ENCODE measurements around the gene PLA2G2F. TPM values are rescaled to one million over a fixed set of nuclear protein-coding genes. Genes with fewer than 3 reads are reported as not detected.

PLA2G2F gene
- total and polyA plus RNA-seq, 9 of the 15 experiments (the other 6 are each of a cell fraction or from before 2014, with no cell fraction given) = not detected

- no peak for TF ChIP-seq RBM25 (IDR thresholded peaks at IDR 0.05; ENCODE audit: low read depth, low read length, severe bottlenecking)
- TF ChIP-seq CHD2 (IDR thresholded peaks at IDR 0.05; ENCODE audit: low read depth, low read length) = no peak
- no peak for TF ChIP-seq FUS (optimal IDR thresholded peaks at IDR 0.05; ENCODE audit: low read depth, low read length)
- no peak for TF ChIP-seq RBM17 (IDR thresholded peaks at IDR 0.05; ENCODE audit: borderline replicate concordance, low read depth, low read length)
- TF ChIP-seq ZNF143 (CRISPR knock-in tag; IDR thresholded peaks at IDR 0.05) = 0 out of 2 replicates have a peak, but pooled peaks have one; percentile 17
- no peak for TF ChIP-seq ZNF134 (CRISPR knock-in tag; conservative IDR thresholded peaks at IDR 0.05)
- TF ChIP-seq HLTF (IDR thresholded peaks at IDR 0.05) = 0 out of 2 replicates have a peak, but pooled peaks have one; percentile 67
- TF ChIP-seq ZNF316 (IDR thresholded peaks at IDR 0.05) = peak; percentile 40; the same call in 1 of the 2 replicates
- no peak for TF ChIP-seq L3MBTL2 (IDR thresholded peaks at IDR 0.05)
- TF ChIP-seq KDM1A (IDR thresholded peaks at IDR 0.05) = no peak
- no peak for TF ChIP-seq HMGXB4 (CRISPR knock-in tag; IDR thresholded peaks at IDR 0.05)
- TF ChIP-seq FOXP1 (CRISPR knock-in tag; IDR thresholded peaks at IDR 0.05) = no peak
- no peak for TF ChIP-seq ZNF780A (CRISPR knock-in tag; IDR thresholded peaks at IDR 0.05)
- TF ChIP-seq USF1 (CRISPR knock-in tag; IDR thresholded peaks at IDR 0.05) = no peak
- no peak for TF ChIP-seq ZNF318 (IDR thresholded peaks at IDR 0.05; ENCODE audit: borderline replicate concordance in 1 of 2, low read depth in 1 of 2)
- no peak for TF ChIP-seq HDAC3 (IDR thresholded peaks at IDR 0.05; ENCODE audit: borderline replicate concordance, partially characterized antibody)
- TF ChIP-seq ZNF830 (CRISPR knock-in tag; IDR thresholded peaks at IDR 0.05) = no peak
- TF ChIP-seq CHD4 (IDR thresholded peaks at IDR 0.05; ENCODE audit: insufficient read depth, insufficient replicate concordance, low read depth, low read length, poor library complexity, severe bottlenecking) = no peak
Observed at GRCh38 chr1:20179371-20180128, 40.4 kb downstream of the PLA2G2F start (continued).

Measured in K562 (cell line).